SK-N-DZ (cell line): Measurements from ENCODE around the gene CPED1.

ENCODE experiments used
- DNase-seq: peaks from one replicate; pipeline ENCODE4 v3.0.0-alpha.2; 2015; ENCODE audit warnings: low spot score

The CPED1 gene

GRCh38 chr7:121137580-121137979, 149.1 kb downstream of the CPED1 start:
- DNase-seq, result no peak

- DNase-seq, result no peak
Observed at GRCh38 chr7:121138262-121138933, 149.9 kb downstream of the CPED1 start.

- DNase-seq, result no peak
Observed at GRCh38 chr7:121139427-121139826, 150.9 kb downstream of the CPED1 start.

GRCh38 chr7:121140790-121141189, 152.3 kb downstream of the CPED1 start:
- no peak for DNase-seq

- no peak for DNase-seq
Observed at GRCh38 chr7:121151774-121152221, 163.3 kb downstream of the CPED1 start.

- DNase-seq, result no peak
Observed at GRCh38 chr7:121153411-121153810, 164.9 kb downstream of the CPED1 start.

- no peak for DNase-seq
Observed at GRCh38 chr7:121153995-121154394, 165.5 kb downstream of the CPED1 start.

- DNase-seq, result no peak
Observed at GRCh38 chr7:121156825-121157224, 168.3 kb downstream of the CPED1 start.

GRCh38 chr7:121157341-121157751, 168.8 kb downstream of the CPED1 start:
- no peak for DNase-seq

GRCh38 chr7:121157885-121158590, 169.5 kb downstream of the CPED1 start:
- DNase-seq, result no peak

- no peak for DNase-seq
Observed at GRCh38 chr7:121158665-121159064, 170.2 kb downstream of the CPED1 start.

GRCh38 chr7:121159553-121159952, 171.0 kb downstream of the CPED1 start:
- no peak for DNase-seq

- DNase-seq, result no peak
Observed at GRCh38 chr7:121160150-121161008, 171.9 kb downstream of the CPED1 start.

- no peak for DNase-seq
Observed at GRCh38 chr7:121163699-121164098, 175.2 kb downstream of the CPED1 start.

GRCh38 chr7:121164247-121164646, 175.7 kb downstream of the CPED1 start:
- no peak for DNase-seq

GRCh38 chr7:121166916-121167315, 178.4 kb downstream of the CPED1 start:
- DNase-seq, result peak; percentile 63

- no peak for DNase-seq
Observed at GRCh38 chr7:121167971-121168370, 179.5 kb downstream of the CPED1 start.

- DNase-seq, result no peak
Observed at GRCh38 chr7:121169469-121169868, 181.0 kb downstream of the CPED1 start.

- DNase-seq, result no peak
Observed at GRCh38 chr7:121172484-121172883, 184.0 kb downstream of the CPED1 start.

- no peak for DNase-seq
Observed at GRCh38 chr7:121175826-121176225, 187.3 kb downstream of the CPED1 start.

GRCh38 chr7:121178452-121178851, 189.9 kb downstream of the CPED1 start:
- DNase-seq, result no peak

GRCh38 chr7:121178869-121179497, 190.5 kb downstream of the CPED1 start:
- DNase-seq, result no peak
